Activated CD8-positive, alpha-beta T cell treated with anti-CD3 and anti-CD28 coated beads for 36 hours (primary cell): ENCODE data around the gene OSGIN1. TPM values are rescaled to one million over a fixed set of nuclear protein-coding genes. Genes with fewer than 3 reads are reported as not detected.

ENCODE experiments used
- ATAC-seq: fragments of 200-7000 bp; cut with Tn5 transposase; one replicate; pipeline ENCODE4 v1.10.0; 2021; ENCODE audit warnings: mild to moderate bottlenecking, moderate library complexity
- CTCF ChIA-PET: fragments of 350-600 bp; sonication (Branson Sonifier 250); formaldehyde crosslinking; loops from one replicate; lab custom pipeline; 2021; ENCODE audit warnings: antibody characterized with exemption; lab: Charles Lee
- POLR2A ChIA-PET: fragments of 350-600 bp; sonication (Branson Sonifier 250); formaldehyde crosslinking; loops from one replicate; lab custom pipeline; 2021; ENCODE audit warnings: antibody characterized with exemption; lab: Charles Lee
- DNase-seq: peaks from one replicate; pipeline ENCODE4 v3.0.0-alpha.2; 2020
- H3K27ac Mint-ChIP-seq: one replicate; pipeline ENCODE4 v1.8.0; 2021; ENCODE audit warnings: mild to moderate bottlenecking, mixed read lengths
- H3K27me3 Mint-ChIP-seq: one replicate; pipeline ENCODE4 v1.8.0; 2021; ENCODE audit warnings: mixed read lengths
- H3K36me3 Mint-ChIP-seq: one replicate; pipeline ENCODE4 v1.8.0; 2021; ENCODE audit warnings: low read depth, mixed read lengths
- H3K4me1 Mint-ChIP-seq: one replicate; pipeline ENCODE4 v1.8.0; 2021; ENCODE audit warnings: low read depth, mixed read lengths
- H3K4me3 Mint-ChIP-seq: one replicate; pipeline ENCODE4 v1.8.0; 2021; ENCODE audit warnings: mild to moderate bottlenecking, moderate library complexity, mixed read lengths
- H3K9me3 Mint-ChIP-seq: one replicate; pipeline ENCODE4 v1.8.0; 2021; ENCODE audit warnings: mixed read lengths
- CTCF ChIP-seq: fragments of 200-600 bp; IDR thresholded peaks from one replicate; pipeline ENCODE4 v1.8.0; 2022; ENCODE audit warnings: antibody characterized with exemption, mild to moderate bottlenecking
- intact Hi-C: fragments of 100-400 bp; cut with micrococcal nuclease; formaldehyde crosslinking; loops from one replicate; pipeline ENCODE4 v1.10.0; 2022
- total RNA-seq, 2 experiments: library from RNA; stranded (reverse); gene quantifications; one replicate each; pipeline ENCODE4 v1.2.3, GENCODE V29; 2021

Gene OSGIN1
- total RNA-seq, 2 experiments from 2014 or later: 0.56 to 0.67 TPM

GRCh38 chr16:83973077-83973476 lies 20.0 kb downstream of the OSGIN1 start:
- intact Hi-C loops: no loop called here
- DNase-seq (no peak), ATAC-seq (no peak)
- TF ChIP-seq CTCF: no peak
- ChIA-PET POLR2A (no interaction called here), CTCF (no interaction called here)
- H3K36me3 Mint-ChIP-seq: no peaks in the 10 kb centered on the region
- no peaks in the 10 kb centered on the region for H3K9me3 Mint-ChIP-seq
- H3K4me3 Mint-ChIP-seq: no peak overlapping the region
- peaks cover 2% of the 10 kb centered on the region for H3K4me1 Mint-ChIP-seq
- peaks cover 10% of the 10 kb centered on the region for H3K27me3 Mint-ChIP-seq
- H3K27ac Mint-ChIP-seq: no peak overlapping the region

DNA sequence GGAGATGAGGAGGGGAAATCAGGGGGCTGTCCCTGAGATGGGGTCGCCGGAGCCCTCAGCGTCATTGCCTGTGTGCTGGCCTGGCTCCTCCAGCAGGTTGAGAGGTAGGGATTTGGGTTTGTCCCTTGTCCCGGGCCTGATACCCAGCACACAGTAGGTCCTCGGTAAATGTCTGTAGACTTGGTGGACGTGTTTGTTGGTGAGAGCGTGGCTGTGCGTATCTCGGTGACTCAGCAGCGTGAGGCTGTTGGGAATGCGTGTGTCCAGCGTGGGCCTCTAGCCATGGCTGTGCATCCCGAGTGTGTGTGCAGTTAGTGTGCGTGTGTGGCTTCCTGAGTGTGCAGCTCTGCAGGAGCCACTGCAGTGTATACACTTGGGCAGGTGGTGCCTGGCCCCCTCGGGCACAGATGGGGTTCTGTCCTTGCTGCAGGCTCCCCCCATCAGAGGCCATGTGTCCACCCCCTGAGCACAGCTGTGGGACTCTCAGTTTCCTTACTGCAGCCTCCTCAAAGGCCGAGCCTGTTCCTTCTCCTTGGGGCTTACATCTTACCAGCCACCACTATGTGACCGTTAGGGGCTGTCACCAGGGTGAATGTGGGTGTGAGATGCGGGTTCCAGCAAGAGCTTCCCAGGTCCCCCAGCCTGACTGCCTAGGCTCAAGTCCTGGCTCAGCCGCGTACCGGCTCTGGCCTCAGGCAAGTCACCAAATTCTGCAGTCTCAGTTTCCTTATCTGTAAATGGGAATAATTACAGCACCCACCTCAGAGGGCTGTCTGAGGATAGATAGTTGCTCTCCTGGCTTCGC lies 20.7 kb downstream of the OSGIN1 start:
- ChIA-PET POLR2A (no interaction called here), CTCF (no interaction called here)
- H3K36me3 Mint-ChIP-seq: no peaks in the 10 kb centered on the region
- intact Hi-C loops: no loop called here
- TF ChIP-seq CTCF: no peak
- no peak for ATAC-seq
- peaks cover 10% of the 10 kb centered on the region for H3K27me3 Mint-ChIP-seq
- peaks cover 4% of the 10 kb centered on the region for H3K9me3 Mint-ChIP-seq
- no peak overlapping the region for H3K27ac Mint-ChIP-seq
- no peak for DNase-seq
- peaks cover 2% of the 10 kb centered on the region for H3K4me1 Mint-ChIP-seq
- H3K4me3 Mint-ChIP-seq: no peak overlapping the region

DNA sequence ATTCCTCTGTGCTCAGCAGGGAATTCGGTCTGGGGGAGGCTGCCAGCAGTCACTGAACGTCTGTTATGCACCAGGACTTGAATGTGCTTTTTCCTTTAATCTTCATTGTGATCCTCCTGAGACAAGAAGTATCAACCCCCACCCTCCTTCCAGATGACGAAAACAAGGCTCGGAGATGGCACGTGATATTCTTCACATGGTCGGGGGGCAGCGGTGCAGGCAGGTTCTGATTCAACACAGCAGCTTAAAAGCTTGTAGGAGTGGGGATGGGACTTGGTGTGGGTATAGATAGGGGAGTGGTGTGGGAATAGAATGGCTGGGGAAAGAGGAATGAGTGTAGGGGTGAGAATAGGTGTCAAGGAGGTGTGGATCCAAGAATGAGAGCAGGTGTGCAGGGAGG lies 21.4 kb downstream of the OSGIN1 start:
- intact Hi-C loops: no loop called here

GRCh38 chr16:83975590-83976260 lies 22.7 kb downstream of the OSGIN1 start:
- H3K4me3 Mint-ChIP-seq: no peak overlapping the region
- intact Hi-C loops: no loop called here
- no peaks in the 10 kb centered on the region for H3K36me3 Mint-ChIP-seq
- no peaks in the 10 kb centered on the region for H3K4me1 Mint-ChIP-seq
- CTCF ChIA-PET: no interaction called here
- H3K27me3 Mint-ChIP-seq: no peaks in the 10 kb centered on the region
- POLR2A ChIA-PET: no interaction called here
- TF ChIP-seq CTCF: no peak
- no peak for ATAC-seq
- peaks cover 5% of the 10 kb centered on the region for H3K9me3 Mint-ChIP-seq
- no peak for DNase-seq
- H3K27ac Mint-ChIP-seq: no peak overlapping the region

More for the DNA sequence above, 21.4 kb downstream of the OSGIN1 start:
- DNase-seq (no peak), ATAC-seq (no peak)
- Mint-ChIP-seq H3K36me3 (no peaks in the 10 kb centered on the region), H3K27ac (no peak overlapping the region), H3K27me3 (peaks cover 6% of the 10 kb centered on the region), H3K4me1 (no peaks in the 10 kb centered on the region), H3K9me3 (peaks cover 5% of the 10 kb centered on the region), H3K4me3 (no peak overlapping the region)
- ChIA-PET POLR2A (no interaction called here), CTCF (no interaction called here)
- TF ChIP-seq CTCF: no peak
